Kidney (tissue), 14 donors: ENCODE results near the gene TMEM53. TPM values are rescaled to one million over a fixed set of nuclear protein-coding genes. Genes with fewer than 3 reads are reported as not detected.

Source experiments
- DNase-seq, 5 donors: peaks; one replicate each; pipeline ENCODE4 v3.0.0-alpha.2; 2013 to 2020
- FAIRE-seq: peaks from 2 replicates; lab custom pipeline; 2012; peaks lifted over from hg19 to GRCh38; lab: Jason Lieb, UNC
- H3K27ac ChIP-seq, 2 donors: one replicate each; pipeline ENCODE4 v1.7.0; 2013; ENCODE audit warnings: low read depth in 2 of 2, low read length in 2 of 2, inconsistent platforms in 1 of 2
- H3K27me3 ChIP-seq: one replicate; pipeline ENCODE4 v1.7.1; 2013; ENCODE audit warnings: low read length, inconsistent platforms; ENCODE audit not compliant: control insufficient read depth, insufficient read depth
- H3K36me3 ChIP-seq, 3 donors: one replicate each; pipeline versions ENCODE4 v1.7.0 to v1.7.1; 2013; ENCODE audit warnings: low read length in 3 of 3, control low read depth in 1 of 3, inconsistent platforms in 1 of 3; ENCODE audit not compliant: insufficient read depth in 3 of 3, control insufficient read depth in 2 of 3
- H3K4me1 ChIP-seq, 3 donors: one replicate each; pipeline versions ENCODE4 v1.7.0 to v1.7.1; 2013; ENCODE audit warnings: low read length in 3 of 3, inconsistent platforms in 1 of 3, low read depth in 1 of 3; ENCODE audit not compliant: control insufficient read depth in 2 of 3, insufficient read depth in 2 of 3
- H3K4me3 ChIP-seq, 3 donors: one replicate each; pipeline versions ENCODE4 v1.7.0 to v1.8.1; 2013; ENCODE audit warnings: low read length in 3 of 3, control low read depth in 1 of 3, inconsistent platforms in 1 of 3
- H3K9ac ChIP-seq, 3 donors: one replicate each; pipeline versions ENCODE4 v1.7.0 to v1.7.1; 2013; ENCODE audit warnings: low read length in 3 of 3, control low read depth in 1 of 3, inconsistent platforms in 1 of 3
- H3K9me3 ChIP-seq, 3 donors: one replicate each; pipeline versions ENCODE4 v1.7.0 to v1.7.1; 2013; ENCODE audit warnings: low read length in 3 of 3, control low read depth in 1 of 3, inconsistent platforms in 1 of 3; ENCODE audit not compliant: control insufficient read depth in 2 of 3, insufficient read depth in 1 of 3
- intact Hi-C: fragments of 100-400 bp; cut with DNase I; formaldehyde crosslinking; loops from one replicate; pipeline ENCODE4 v1.11.1; 2022
- polyA plus RNA-seq: library from polyadenylated mRNA; stranded (reverse); fragments of 350-450 nt; fragmentation: Illumina TruSeq; extraction: RNeasy Lipid Tissue Mini Kit (QIAGEN cat#74804); gene quantifications from one replicate; pipeline ENCODE4 v1.2.3, GENCODE V29; 2014; ENCODE audit warnings: low read depth, low replicate concordance; ENCODE audit not compliant: insufficient read depth
- total RNA-seq: library from RNA; stranded (reverse); fragmentation: NEBNext Ultra II Directional; extraction: Animal tissue kit (Norgen Biotek cat#: 25700); gene quantifications from one replicate; pipeline ENCODE4 v1.2.1, GENCODE V29; 2021
- TF ChIP-seq, protein P1 (sequence below): IDR thresholded peaks from 3 replicates; pipeline ENCODE4 v1.5.1; 2012; ENCODE audit warnings: mild to moderate bottlenecking, moderate library complexity, borderline replicate concordance; ENCODE audit not compliant: insufficient read depth; ENCODE audit errors: extremely low read depth
- donor health status: control.
- donor health status: control.
- donor health status: control.
- donor health status: control.
- donor health status: control.
- donor health status: DM: yes; HTN: yes; CAD: no.
- donor health status: Normal renal cell carcinoma (clear cell type).

TMEM53 gene
- total and polyA plus RNA-seq, 2 donors from 2014 or later, result 16.4 to 45.0 TPM

DNA sequence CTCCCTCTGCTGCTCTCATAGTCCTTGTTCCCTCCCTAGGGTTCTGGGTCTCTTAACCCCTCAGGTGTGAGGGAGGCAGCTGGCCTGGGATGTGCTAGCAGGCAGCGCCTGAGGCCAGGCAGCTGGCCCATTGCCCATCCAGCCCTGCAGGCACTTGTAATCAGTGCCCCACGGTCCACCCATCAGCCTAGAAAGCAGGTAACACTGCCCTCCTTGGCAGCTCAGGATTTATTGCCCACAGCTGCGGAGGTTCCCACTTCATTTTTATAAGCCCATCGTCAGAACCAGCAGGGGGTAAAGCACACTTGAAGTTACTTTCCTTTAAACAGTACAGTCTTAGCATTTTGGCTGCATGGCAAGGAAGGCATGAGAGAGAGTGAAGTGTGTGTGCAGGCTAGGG, 70.6 kb downstream of the TMEM53 start:
- H3K4me1 ChIP-seq, result no peaks in the 10 kb centered on the region
- H3K9ac ChIP-seq, result no peak overlapping the region
- TF ChIP-seq, protein P1, sequence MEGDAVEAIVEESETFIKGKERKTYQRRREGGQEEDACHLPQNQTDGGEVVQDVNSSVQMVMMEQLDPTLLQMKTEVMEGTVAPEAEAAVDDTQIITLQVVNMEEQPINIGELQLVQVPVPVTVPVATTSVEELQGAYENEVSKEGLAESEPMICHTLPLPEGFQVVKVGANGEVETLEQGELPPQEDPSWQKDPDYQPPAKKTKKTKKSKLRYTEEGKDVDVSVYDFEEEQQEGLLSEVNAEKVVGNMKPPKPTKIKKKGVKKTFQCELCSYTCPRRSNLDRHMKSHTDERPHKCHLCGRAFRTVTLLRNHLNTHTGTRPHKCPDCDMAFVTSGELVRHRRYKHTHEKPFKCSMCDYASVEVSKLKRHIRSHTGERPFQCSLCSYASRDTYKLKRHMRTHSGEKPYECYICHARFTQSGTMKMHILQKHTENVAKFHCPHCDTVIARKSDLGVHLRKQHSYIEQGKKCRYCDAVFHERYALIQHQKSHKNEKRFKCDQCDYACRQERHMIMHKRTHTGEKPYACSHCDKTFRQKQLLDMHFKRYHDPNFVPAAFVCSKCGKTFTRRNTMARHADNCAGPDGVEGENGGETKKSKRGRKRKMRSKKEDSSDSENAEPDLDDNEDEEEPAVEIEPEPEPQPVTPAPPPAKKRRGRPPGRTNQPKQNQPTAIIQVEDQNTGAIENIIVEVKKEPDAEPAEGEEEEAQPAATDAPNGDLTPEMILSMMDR, result no peak
- H3K9me3 ChIP-seq, result no peaks in the 10 kb centered on the region
- no peak overlapping the region for H3K4me3 ChIP-seq
- FAIRE-seq (no peak), DNase-seq (peak in 1 of 5 donors; percentile 43)
- H3K36me3 ChIP-seq, result no peaks in the 10 kb centered on the region
- no peak overlapping the region for H3K27ac ChIP-seq
- peaks cover 28% of the 10 kb centered on the region for H3K27me3 ChIP-seq
- intact Hi-C loops, result no loop called here

Other genes with a start within 250 kb of the TMEM53 start
- 3.9 TPM for gene ARMH1, start 233 bp upstream of the TMEM53 start, total RNA-seq
- 3.4 TPM for gene ARMH1, start 233 bp upstream of the TMEM53 start, polyA plus RNA-seq
- not detected for gene RNU5D-1, start 56.7 kb upstream of the TMEM53 start, total RNA-seq
- gene RNU5D-1, start 56.7 kb upstream of the TMEM53 start, polyA plus RNA-seq, result not detected
- gene KIF2C, start 65.4 kb upstream of the TMEM53 start, total RNA-seq, result 1.4 TPM
- gene KIF2C, start 65.4 kb upstream of the TMEM53 start, polyA plus RNA-seq, result 0.47 TPM
- gene RPS8, start 101.1 kb upstream of the TMEM53 start, total RNA-seq, result 1,449 TPM
- gene RPS8, start 101.1 kb upstream of the TMEM53 start, polyA plus RNA-seq, result 1,538 TPM
- 0.50 TPM for gene BEST4, start 113.7 kb upstream of the TMEM53 start, total RNA-seq
- gene BEST4, start 113.7 kb upstream of the TMEM53 start, polyA plus RNA-seq, result 0.37 TPM
- 24.3 TPM for gene PLK3, start 125.9 kb upstream of the TMEM53 start, total RNA-seq
- gene PLK3, start 125.9 kb upstream of the TMEM53 start, polyA plus RNA-seq, result 4.4 TPM
- 1.2 TPM for gene DYNLT4, start 132.9 kb upstream of the TMEM53 start, total RNA-seq
- gene DYNLT4, start 132.9 kb upstream of the TMEM53 start, polyA plus RNA-seq, result not detected
- 16.5 TPM for gene BTBD19, start 134.0 kb upstream of the TMEM53 start, total RNA-seq
- 3.2 TPM for gene BTBD19, start 134.0 kb upstream of the TMEM53 start, polyA plus RNA-seq
- gene PTCH2, start 168.8 kb upstream of the TMEM53 start, total RNA-seq, result 1.2 TPM
- gene PTCH2, start 168.8 kb upstream of the TMEM53 start, polyA plus RNA-seq, result 0.24 TPM